WTC11 (cell line): ENCODE data around the gene TSPAN9. TPM values are rescaled to one million over a fixed set of nuclear protein-coding genes. Genes with fewer than 3 reads are reported as not detected.
A peak's percentile ranks its signal among the peaks of the same experiment; 100 is the strongest.

Experiments used
- ATAC-seq: fragments of 200-7000 bp; cut with Tn5 transposase; 2 replicates; pipeline ENCODE4 v1.10.0; 2021; ENCODE audit warnings: mild to moderate bottlenecking, moderate library complexity
- CTCF ChIA-PET: fragments of 300-600 bp; sonication (Branson Sonifier 250); formaldehyde crosslinking; loops from one replicate; lab custom pipeline; 2021; ENCODE audit warnings: antibody characterized with exemption; lab: Charles Lee
- POLR2A ChIA-PET: fragments of 350-600 bp; sonication (Branson Sonifier 250); formaldehyde crosslinking; loops from one replicate; lab custom pipeline; 2021; ENCODE audit warnings: antibody characterized with exemption; lab: Charles Lee
- DNase-seq: peaks from one replicate; pipeline ENCODE4 v3.0.0; 2021; ENCODE audit warnings: low spot score
- H3K27ac Mint-ChIP-seq: 2 replicates; pipeline ENCODE4 v1.8.0; 2021; ENCODE audit warnings: mixed read lengths
- H3K27me3 Mint-ChIP-seq: 2 replicates; pipeline ENCODE4 v1.8.0; 2021; ENCODE audit warnings: low read depth, mild to moderate bottlenecking, moderate library complexity, mixed read lengths
- H3K36me3 Mint-ChIP-seq: 2 replicates; pipeline ENCODE4 v1.8.0; 2021; ENCODE audit warnings: mixed read lengths
- H3K4me1 Mint-ChIP-seq: 2 replicates; pipeline ENCODE4 v1.8.0; 2022; ENCODE audit warnings: mixed read lengths
- H3K4me3 Mint-ChIP-seq: 2 replicates; pipeline ENCODE4 v1.8.0; 2021; ENCODE audit warnings: mild to moderate bottlenecking, moderate library complexity, mixed read lengths
- H3K9me3 Mint-ChIP-seq: 2 replicates; pipeline ENCODE4 v1.8.0; 2021; ENCODE audit warnings: mixed read lengths
- AFF4 ChIP-seq: sonication (generic); formaldehyde crosslinking; IDR thresholded peaks from 2 replicates; pipeline ENCODE4 v1.8.1; 2023; ENCODE audit warnings: mild to moderate bottlenecking, missing genetic modification reagents, borderline replicate concordance
- E2F5 ChIP-seq: sonication (generic); formaldehyde crosslinking; IDR thresholded peaks from 2 replicates; pipeline ENCODE4 v1.8.1; 2022; ENCODE audit warnings: mild to moderate bottlenecking, moderate library complexity, missing genetic modification reagents
- ELF4 ChIP-seq: sonication (generic); formaldehyde crosslinking; IDR thresholded peaks from 2 replicates; pipeline ENCODE4 v1.8.1; 2022; ENCODE audit warnings: low read depth, mild to moderate bottlenecking, moderate library complexity, missing genetic modification reagents
- EMX1 ChIP-seq: fragments of 250-450 bp; sonication (Bioruptor Pico); IDR thresholded peaks from 2 replicates; pipeline ENCODE4 v1.8.0; 2021; ENCODE audit warnings: mild to moderate bottlenecking
- ETV6 ChIP-seq: sonication (generic); formaldehyde crosslinking; IDR thresholded peaks from 2 replicates; pipeline ENCODE4 v1.8.1; 2022; ENCODE audit warnings: mild to moderate bottlenecking, missing genetic modification reagents
- FOXJ3 ChIP-seq: sonication (generic); formaldehyde crosslinking; IDR thresholded peaks from 2 replicates; pipeline ENCODE4 v1.9.0; 2021; ENCODE audit warnings: missing genetic modification reagents, mild to moderate bottlenecking, borderline replicate concordance
- FOXK1 ChIP-seq: sonication (generic); formaldehyde crosslinking; IDR thresholded peaks from 2 replicates; pipeline ENCODE4 v1.8.0; 2022; ENCODE audit warnings: mild to moderate bottlenecking, moderate library complexity, missing genetic modification reagents
- JUN ChIP-seq: sonication (generic); formaldehyde crosslinking; IDR thresholded peaks from 2 replicates; pipeline ENCODE4 v1.8.0; 2023; ENCODE audit warnings: mild to moderate bottlenecking, missing genetic modification reagents
- MAX ChIP-seq: sonication (generic); formaldehyde crosslinking; IDR thresholded peaks from 2 replicates; pipeline ENCODE4 v1.8.0; 2022; ENCODE audit warnings: mild to moderate bottlenecking, missing genetic modification reagents
- PREB ChIP-seq: sonication (generic); formaldehyde crosslinking; IDR thresholded peaks from 2 replicates; pipeline ENCODE4 v1.8.1; 2022; ENCODE audit warnings: mild to moderate bottlenecking, missing genetic modification reagents, moderate library complexity, borderline replicate concordance
- SP1 ChIP-seq: sonication (generic); formaldehyde crosslinking; conservative IDR thresholded peaks from 2 replicates; pipeline ENCODE4 v1.8.1; 2022; ENCODE audit warnings: missing genetic modification reagents
- TCF7 ChIP-seq: sonication (generic); formaldehyde crosslinking; IDR thresholded peaks from 2 replicates; pipeline ENCODE4 v1.8.0; 2022; ENCODE audit warnings: mild to moderate bottlenecking, low read depth, missing genetic modification reagents, moderate library complexity
- USF1 ChIP-seq: sonication (generic); formaldehyde crosslinking; IDR thresholded peaks from 2 replicates; pipeline ENCODE4 v1.8.0; 2022; ENCODE audit warnings: mild to moderate bottlenecking, missing genetic modification reagents
- USF2 ChIP-seq: sonication (generic); formaldehyde crosslinking; IDR thresholded peaks from 2 replicates; pipeline ENCODE4 v1.8.1; 2023; ENCODE audit warnings: mild to moderate bottlenecking, missing genetic modification reagents, moderate library complexity
- ZBTB21 ChIP-seq: sonication (generic); formaldehyde crosslinking; IDR thresholded peaks from 2 replicates; pipeline ENCODE4 v1.8.1; 2023; ENCODE audit warnings: mild to moderate bottlenecking, missing genetic modification reagents, borderline replicate concordance
- total RNA-seq: library from RNA; stranded (reverse); gene quantifications from 3 replicates; pipeline ENCODE4 v1.2.3, GENCODE V29; 2021
- TF ChIP-seq, protein P1 (sequence below): sonication (generic); formaldehyde crosslinking; IDR thresholded peaks from 2 replicates; pipeline ENCODE4 v1.8.1; 2022; ENCODE audit warnings: missing genetic modification reagents, borderline replicate concordance
- TF ChIP-seq, protein P2 (sequence below): sonication (generic); formaldehyde crosslinking; IDR thresholded peaks from 2 replicates; pipeline ENCODE4 v1.8.0; 2023; ENCODE audit warnings: missing genetic modification reagents, mild to moderate bottlenecking, borderline replicate concordance

TSPAN9 gene
- total RNA-seq, 1 experiment from 2014 or later: 27.6 TPM

GRCh38 chr12:3040026-3040656 lies 37.0 kb upstream of the TSPAN9 start:
- ATAC-seq: no peak
- TF ChIP-seq FOXK1 (CRISPR knock-in tag) (no peak), MAX (CRISPR knock-in tag) (no peak), ETV6 (CRISPR knock-in tag) (no peak), PREB (no peak), USF1 (no peak), AFF4 (CRISPR knock-in tag) (no peak)
- TF ChIP-seq, protein P1, sequence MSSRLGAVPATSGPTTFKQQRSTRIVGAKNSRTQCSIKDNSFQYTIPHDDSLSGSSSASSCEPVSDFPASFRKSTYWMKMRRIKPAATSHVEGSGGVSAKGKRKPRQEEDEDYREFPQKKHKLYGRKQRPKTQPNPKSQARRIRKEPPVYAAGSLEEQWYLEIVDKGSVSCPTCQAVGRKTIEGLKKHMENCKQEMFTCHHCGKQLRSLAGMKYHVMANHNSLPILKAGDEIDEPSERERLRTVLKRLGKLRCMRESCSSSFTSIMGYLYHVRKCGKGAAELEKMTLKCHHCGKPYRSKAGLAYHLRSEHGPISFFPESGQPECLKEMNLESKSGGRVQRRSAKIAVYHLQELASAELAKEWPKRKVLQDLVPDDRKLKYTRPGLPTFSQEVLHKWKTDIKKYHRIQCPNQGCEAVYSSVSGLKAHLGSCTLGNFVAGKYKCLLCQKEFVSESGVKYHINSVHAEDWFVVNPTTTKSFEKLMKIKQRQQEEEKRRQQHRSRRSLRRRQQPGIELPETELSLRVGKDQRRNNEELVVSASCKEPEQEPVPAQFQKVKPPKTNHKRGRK (CRISPR knock-in tag): no peak
- TF ChIP-seq, all 79 proteins: peak for 0
- POLR2A ChIA-PET: no interaction called here
- H3K9me3 Mint-ChIP-seq: no peaks in the 10 kb centered on the region
- no peak overlapping the region for H3K4me3 Mint-ChIP-seq
- H3K36me3 Mint-ChIP-seq: peaks cover 36% of the 10 kb centered on the region
- no peak for DNase-seq
- H3K27ac Mint-ChIP-seq: no peak overlapping the region
- CTCF ChIA-PET: interaction anchor here (1.1 to 1.2 kb wide), 2 partner anchors 155 to 288 kb away, joined by 3 read pairs; no protein-coding TSS in a partner anchor
- H3K27me3 Mint-ChIP-seq: no peaks in the 10 kb centered on the region
- 0 out of 2 replicates have a peak, but pooled peaks cover 3% of the 10 kb centered on the region for H3K4me1 Mint-ChIP-seq

DNA sequence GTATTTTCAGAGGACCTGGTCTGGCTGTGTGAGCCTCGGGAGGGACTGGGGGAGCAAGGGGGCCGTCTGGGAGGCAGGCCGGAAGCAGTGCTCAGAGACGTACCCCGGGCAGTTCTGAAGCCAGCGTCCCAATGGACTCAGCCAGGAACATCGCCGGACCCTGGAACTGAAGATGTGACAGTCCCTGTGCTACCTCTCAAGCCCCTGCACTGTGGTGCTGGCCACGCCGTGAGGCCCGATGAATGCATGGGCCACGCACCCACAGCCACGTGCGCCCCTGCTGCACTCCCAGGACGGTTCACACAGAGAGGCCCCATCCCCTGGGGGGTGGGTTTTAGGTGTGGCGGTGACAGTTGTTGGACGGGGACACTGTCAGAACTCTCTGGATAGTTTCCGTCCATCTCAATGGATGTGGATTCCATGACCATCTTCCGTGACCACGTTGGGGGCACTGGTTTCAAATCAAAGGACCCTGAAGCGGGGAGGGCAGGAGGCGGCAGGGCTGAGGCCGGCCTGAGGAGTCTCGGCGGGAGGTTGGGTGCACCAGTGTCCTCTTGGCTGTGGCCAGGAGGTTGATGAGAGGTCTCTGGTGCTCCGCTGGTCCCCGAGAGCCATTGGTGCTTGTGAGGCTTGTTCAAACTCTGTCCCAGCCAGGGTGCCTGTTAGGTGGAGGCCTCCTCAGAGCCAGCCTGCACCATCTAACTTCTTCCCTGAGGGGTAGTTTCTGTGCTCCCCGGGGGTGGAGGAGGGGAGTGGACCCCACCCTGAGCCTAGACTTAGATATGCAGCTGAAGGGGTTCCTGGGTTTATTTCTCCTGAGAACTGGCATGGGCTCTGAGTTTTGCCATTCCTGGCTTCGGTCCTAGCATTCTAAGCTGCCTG lies 36.3 kb upstream of the TSPAN9 start:
- no peak overlapping the region for H3K27ac Mint-ChIP-seq
- POLR2A ChIA-PET: no interaction called here
- peaks cover 36% of the 10 kb centered on the region for H3K36me3 Mint-ChIP-seq
- H3K4me1 Mint-ChIP-seq: peaks cover 4% of the 10 kb centered on the region; the same call in 1 of the 2 replicates
- no peaks in the 10 kb centered on the region for H3K27me3 Mint-ChIP-seq
- CTCF ChIA-PET: interaction anchor here (0.5 to 2.8 kb wide), 69 partner anchors 8 to 388 kb away, joined by 3 to 35 read pairs (median 4); partner anchors contain the start of genes FOXM1, RHNO1, TEX52 and TULP3
- no peak overlapping the region for H3K4me3 Mint-ChIP-seq
- no peaks in the 10 kb centered on the region for H3K9me3 Mint-ChIP-seq
- peak; percentile 9 for DNase-seq
- TF ChIP-seq USF2 (no peak), ELF4 (CRISPR knock-in tag) (no peak), E2F5 (CRISPR knock-in tag) (no peak), TCF7 (CRISPR knock-in tag) (no peak), JUN (CRISPR knock-in tag) (no peak), SP1 (CRISPR knock-in tag) (no peak), FOXJ3 (CRISPR knock-in tag) (no peak), EMX1 (CRISPR knock-in tag) (no peak), ZBTB21 (CRISPR knock-in tag) (no peak)
- TF ChIP-seq, protein P2, sequence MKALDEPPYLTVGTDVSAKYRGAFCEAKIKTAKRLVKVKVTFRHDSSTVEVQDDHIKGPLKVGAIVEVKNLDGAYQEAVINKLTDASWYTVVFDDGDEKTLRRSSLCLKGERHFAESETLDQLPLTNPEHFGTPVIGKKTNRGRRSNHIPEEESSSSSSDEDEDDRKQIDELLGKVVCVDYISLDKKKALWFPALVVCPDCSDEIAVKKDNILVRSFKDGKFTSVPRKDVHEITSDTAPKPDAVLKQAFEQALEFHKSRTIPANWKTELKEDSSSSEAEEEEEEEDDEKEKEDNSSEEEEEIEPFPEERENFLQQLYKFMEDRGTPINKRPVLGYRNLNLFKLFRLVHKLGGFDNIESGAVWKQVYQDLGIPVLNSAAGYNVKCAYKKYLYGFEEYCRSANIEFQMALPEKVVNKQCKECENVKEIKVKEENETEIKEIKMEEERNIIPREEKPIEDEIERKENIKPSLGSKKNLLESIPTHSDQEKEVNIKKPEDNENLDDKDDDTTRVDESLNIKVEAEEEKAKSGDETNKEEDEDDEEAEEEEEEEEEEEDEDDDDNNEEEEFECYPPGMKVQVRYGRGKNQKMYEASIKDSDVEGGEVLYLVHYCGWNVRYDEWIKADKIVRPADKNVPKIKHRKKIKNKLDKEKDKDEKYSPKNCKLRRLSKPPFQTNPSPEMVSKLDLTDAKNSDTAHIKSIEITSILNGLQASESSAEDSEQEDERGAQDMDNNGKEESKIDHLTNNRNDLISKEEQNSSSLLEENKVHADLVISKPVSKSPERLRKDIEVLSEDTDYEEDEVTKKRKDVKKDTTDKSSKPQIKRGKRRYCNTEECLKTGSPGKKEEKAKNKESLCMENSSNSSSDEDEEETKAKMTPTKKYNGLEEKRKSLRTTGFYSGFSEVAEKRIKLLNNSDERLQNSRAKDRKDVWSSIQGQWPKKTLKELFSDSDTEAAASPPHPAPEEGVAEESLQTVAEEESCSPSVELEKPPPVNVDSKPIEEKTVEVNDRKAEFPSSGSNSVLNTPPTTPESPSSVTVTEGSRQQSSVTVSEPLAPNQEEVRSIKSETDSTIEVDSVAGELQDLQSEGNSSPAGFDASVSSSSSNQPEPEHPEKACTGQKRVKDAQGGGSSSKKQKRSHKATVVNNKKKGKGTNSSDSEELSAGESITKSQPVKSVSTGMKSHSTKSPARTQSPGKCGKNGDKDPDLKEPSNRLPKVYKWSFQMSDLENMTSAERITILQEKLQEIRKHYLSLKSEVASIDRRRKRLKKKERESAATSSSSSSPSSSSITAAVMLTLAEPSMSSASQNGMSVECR (CRISPR knock-in tag): no peak
- ATAC-seq: no peak; the same call in 1 of the 2 replicates
